GM18511 (cell line): Measurements from ENCODE around the gene ATRNL1.
"Not testable (repeated sequence)": the region's sequence is repeated elsewhere in the genome, so short reads cannot be mapped to it uniquely, and the experiment has no call there.

Experiments used
- ATAC-seq: cut with Tn5 transposase; IDR thresholded peaks from one replicate; pipeline ENCODE4 v1.9.1; 2021; ENCODE audit warnings: mild to moderate bottlenecking, moderate library complexity; ENCODE audit not compliant: unreplicated experiment

The ATRNL1 gene

DNA sequence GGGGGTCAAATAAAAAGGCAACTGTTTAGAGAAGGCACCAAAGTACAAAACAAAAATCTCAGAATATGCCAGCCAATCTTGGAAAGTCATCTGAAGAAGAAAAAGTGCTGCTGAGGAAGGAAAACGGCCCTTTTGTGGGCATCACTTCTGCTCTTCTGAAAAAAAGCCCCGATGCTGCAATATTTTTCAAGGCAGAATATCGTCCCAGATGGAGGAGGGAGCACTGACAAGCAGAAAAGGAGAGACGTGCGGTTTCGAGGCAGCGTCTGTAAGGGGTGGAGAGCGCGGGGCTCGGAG is 959 bp upstream of the ATRNL1 start:
- peak; percentile 11 for ATAC-seq

- ATAC-seq, result peak; percentile 78
These were observed 445 bp upstream of the ATRNL1 start for GRCh38 chr10:115092555-115093285.

DNA sequence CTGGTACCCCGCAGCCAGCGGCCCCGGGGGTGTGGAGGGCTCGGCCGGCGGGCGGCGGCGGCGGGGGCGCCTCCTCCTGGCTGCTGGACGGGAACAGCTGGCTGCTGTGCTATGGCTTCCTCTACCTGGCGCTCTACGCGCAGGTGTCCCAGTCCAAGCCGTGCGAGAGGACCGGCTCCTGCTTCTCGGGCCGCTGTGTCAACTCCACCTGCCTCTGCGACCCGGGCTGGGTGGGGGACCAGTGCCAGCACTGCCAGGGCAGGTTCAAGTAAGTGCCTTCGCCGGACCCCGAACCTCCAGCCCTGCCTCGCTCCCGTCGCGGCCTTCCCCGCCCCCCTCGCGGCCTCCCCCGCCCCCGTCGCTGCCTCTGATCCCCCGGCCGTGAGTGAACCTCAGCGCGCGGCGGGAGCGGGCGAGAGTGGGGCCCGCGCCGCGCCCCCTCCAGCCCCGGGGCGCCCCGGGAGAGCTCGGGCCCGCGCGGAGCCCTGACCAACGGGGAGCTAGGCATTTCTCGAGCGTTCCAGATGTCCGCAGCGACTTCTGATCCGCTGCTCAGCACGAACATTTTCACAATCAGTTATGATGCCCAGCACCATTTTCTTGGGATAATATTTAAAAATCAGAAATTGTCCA is 727 bp downstream of the ATRNL1 start:
- peak; percentile 57 for ATAC-seq

DNA sequence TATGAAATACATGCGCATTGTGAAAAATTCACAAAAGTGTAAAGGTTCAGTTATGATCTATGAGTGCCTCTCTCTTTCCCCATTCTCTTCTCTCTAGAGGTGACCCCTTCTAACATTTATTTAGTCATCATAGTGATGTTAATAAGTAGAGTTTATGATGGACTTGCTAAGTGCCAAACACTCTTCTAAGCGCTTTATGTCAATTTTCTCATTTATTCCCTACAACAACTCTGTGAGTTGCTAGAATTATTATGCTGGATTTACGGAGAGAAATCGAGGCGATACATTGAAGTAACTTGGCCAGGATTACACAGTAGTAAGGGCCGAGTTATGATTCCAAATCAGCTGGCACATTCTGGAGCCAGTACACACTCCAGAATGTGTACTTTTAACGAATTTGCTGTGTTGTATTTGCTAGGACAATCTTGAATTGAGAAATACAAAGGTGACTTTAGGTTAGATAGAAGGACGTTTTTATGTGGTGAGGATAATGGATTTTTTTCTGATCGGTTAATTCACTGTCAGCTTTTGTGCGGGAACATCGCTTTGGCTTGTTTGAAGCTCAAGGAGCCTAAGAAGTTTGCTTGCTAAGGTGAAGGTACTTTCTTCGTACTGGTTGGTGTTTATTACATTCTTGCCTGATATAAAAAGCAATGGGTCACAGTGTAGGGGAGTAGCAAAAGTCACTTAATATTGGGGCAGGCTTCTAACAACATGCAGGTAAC is 1.4 kb downstream of the ATRNL1 start:
- ATAC-seq, result no peak

DNA sequence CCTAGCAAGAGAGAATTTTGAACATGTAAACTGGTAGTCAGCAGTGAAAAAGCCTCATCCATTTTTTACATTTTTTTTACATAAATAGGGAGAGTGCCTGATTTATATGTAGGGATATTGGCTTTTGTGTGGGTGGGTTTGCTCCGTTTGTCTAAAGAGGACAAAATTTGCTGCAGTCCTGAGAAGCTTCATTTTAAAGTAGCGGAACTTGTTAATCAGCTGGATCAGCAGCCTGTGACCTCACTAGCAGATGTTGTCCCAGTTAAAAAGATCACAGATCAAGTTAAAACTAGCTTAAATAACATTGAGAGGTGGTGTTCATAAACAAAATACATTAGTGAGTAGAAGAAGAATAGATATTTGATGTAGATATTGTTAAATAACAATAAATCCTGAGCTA is 2.6 kb downstream of the ATRNL1 start:
- no peak for ATAC-seq

GRCh38 chr10:115103700-115104099 is 10.5 kb downstream of the ATRNL1 start:
- ATAC-seq, result no peak

DNA sequence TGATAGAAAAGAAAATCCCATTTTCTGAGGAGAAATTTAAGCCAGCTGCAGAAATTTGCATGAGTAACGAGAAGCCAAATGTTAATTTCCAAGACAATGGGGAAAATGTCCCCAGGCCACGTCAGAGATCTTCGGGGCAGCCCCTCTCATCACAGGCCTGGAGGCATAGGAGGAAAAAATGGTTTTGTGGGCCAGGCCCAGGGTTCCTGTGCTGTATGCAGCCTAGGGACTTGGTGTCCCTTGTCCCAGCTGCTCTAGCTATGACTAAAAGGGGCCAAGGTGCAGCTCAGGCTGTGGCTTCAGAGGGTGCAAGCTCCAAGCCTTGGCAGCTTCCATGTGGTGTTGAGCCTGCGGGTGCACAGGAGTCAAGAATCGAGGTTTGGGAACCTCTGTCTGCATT is 12.2 kb downstream of the ATRNL1 start:
- not testable (repeated sequence) for ATAC-seq

DNA sequence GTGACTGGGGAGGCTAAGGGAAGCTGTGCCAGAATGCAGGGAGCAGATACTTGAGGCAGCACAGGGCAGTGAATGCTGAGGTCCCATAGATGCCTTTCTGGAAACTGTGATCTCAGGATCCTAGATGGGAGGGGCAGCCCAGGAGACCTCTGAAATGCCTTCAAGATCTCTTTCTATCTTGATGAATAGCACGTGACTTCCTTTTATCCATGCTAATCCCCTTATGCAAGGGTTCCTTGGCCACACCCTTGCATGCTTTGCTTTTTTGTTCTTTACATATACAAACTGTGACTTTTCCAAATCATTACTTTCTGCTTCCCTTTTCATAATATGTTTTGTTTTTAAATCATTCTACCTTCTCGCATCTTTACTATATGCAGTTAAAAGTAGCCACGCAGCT is 14.7 kb downstream of the ATRNL1 start:
- ATAC-seq, result no peak

GRCh38 chr10:115117301-115117700 is 24.1 kb downstream of the ATRNL1 start:
- no peak for ATAC-seq

- ATAC-seq, result peak; percentile 70
These were observed 25.2 kb downstream of the ATRNL1 start for GRCh38 chr10:115118346-115118745.

- ATAC-seq, result no peak
These were observed 32.3 kb downstream of the ATRNL1 start for GRCh38 chr10:115125505-115125904.

GRCh38 chr10:115129752-115130151 is 36.6 kb downstream of the ATRNL1 start:
- peak; percentile 71 for ATAC-seq

DNA sequence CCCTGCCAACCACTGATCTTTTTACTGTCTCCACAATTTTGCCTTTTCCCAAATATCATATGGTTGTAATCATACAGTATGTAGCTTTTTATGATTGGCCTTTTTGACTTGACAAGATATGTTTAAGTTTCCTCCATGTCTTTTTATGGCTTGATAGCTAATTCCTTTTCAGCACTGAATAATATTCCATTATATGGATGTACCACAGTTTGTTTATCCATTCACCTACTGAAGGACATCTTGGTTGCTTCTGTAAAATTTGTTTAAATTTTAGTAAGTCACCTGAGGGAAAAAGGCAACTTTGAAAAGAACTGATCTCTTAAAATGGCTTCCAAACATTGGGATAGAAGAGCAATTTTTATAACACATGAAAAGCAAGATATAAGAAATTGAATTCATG is 43.5 kb downstream of the ATRNL1 start:
- no peak for ATAC-seq

DNA sequence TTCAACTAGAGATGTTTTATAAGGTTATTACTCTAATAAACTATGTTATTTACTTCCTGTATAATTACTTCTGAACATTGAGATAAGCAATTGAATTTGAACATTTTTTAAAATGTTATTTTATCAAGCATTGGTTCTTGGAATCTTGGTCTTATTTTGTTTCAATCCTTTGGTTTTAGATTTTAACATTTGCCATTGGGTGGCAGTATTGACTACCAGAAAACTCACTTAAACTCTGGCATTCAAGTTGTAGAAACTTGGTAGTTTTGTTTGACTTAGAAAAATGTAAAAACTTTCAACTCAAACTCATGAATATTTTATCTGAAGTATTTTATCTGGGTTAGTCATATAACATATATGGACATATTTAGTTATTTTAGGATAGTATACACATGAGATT is 48.1 kb downstream of the ATRNL1 start:
- ATAC-seq, result no peak

DNA sequence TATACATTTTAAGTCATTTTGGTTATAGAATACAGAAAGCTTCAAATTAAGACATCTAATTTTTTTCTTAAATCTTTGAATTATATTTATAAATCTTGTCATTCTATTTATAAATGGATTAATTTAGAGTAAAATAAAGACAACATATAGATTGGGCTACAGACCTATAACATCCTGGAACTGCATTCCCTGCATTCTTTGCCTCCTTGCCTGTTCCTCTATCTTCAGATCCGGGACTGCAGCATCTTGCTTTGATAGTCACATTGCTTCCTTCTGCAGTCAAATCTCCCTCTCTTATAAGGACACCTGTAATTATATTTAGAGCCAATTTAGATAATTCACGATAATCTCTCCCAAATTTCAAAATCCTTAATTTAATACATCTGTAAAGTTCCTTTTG is 64.2 kb downstream of the ATRNL1 start:
- ATAC-seq, result no peak

GRCh38 chr10:115163129-115163528 is 70.0 kb downstream of the ATRNL1 start:
- no peak for ATAC-seq

DNA sequence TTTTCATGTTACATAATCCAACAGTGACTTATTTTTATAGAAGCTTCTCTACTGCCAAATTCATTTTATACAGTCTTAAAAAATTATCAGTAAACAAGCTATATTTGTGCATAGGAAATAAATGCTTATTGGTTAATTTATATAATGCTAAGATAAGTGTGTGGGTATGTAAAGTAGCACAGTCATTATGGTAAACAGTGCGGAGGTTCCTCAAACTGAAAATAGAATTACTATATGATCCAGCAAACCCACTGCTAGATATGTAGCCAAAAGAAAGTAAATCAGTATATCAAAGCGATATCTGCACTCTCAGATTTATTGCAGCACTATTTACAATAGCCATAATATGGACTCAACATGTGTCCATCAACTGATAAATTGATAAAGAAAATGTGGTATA is 71.1 kb downstream of the ATRNL1 start:
- ATAC-seq, result no peak

DNA sequence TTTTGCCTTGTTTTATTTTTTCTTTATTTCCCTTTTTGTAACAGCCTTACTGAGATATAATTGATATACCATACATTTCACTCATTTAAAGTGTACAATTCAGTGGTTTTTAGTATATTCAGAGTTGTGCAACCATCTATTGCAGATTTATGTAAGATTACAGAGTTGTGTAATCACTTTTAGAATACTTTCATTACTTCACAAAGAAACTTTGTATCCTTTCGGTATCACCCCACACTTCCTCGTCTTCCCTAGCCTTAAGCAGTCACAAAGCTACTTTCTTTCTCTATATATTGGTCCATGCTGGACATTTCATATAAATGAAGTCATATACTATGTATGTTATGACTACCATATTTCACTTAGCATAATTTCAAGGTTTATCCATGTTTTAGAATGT is 74.6 kb downstream of the ATRNL1 start:
- ATAC-seq, result no peak

DNA sequence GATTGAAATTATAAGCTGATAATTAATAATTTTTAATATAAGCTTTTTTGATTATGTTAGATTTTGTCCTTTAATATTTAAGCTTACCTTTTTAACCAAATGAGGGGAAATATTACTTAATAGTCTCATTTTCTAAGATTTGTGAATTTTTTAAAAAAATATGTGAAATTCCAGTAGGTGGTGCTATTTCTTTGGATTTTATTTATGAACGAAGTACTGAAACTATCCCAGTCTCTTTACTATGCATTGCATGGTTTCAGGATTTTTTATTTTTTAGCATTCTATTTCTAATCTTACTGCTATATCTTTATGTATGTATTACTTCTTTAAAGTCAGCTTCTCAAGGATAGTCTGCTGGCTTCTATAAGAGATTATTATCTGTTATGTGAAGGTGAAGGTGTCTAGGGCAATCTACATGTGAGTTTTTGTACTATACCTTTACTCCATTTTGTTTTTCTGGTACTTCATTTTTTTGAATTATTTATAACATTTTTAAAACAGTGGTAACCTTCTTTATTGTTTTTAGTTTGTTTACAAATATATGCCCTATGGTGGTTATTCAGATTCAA is 78.3 kb downstream of the ATRNL1 start:
- peak; percentile 46 for ATAC-seq

DNA sequence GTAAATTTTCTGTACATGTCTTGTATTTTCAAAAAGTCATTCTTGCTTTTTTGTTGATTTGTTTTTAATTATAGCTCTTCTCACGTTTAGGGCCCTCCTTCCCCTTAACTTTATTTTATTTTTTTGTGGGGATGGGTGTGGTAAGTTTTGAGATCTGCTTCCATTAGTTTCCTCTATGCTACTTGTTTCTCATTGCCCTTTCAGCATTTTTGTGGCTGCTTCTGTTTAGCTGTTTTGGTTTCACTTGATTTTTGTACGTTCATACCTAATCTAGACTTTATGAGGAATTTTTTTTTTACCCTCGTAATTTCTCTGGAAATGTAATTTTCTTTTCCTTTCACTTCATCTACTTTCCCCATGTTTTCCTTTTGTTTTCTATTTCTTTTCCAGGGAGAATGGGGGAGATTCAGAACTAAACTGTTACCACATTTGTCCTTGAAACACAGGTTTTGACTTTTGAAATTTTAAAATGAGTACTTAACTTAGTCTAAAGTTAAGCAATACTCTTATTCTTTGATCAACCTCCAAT is 80.8 kb downstream of the ATRNL1 start:
- ATAC-seq, result no peak

DNA sequence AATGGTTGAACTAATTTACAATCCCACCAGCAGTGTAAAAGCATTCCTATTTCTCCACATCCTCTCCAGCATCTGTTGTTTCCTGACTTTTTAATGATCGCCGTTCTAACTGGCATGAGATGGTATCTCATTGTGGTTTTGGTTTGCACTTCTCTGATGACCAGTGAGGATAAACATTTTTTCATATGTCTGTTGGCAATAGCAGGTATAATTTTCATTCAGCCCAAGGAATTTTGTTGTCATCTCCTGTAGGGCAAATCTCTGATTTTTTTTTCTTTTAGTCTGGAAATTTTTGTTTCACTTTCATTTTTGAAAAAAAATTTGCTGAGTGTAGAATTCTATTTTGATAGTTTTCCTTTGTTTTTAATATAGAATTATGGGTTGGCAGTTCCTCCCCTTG is 114.1 kb downstream of the ATRNL1 start:
- not testable (repeated sequence) for ATAC-seq

DNA sequence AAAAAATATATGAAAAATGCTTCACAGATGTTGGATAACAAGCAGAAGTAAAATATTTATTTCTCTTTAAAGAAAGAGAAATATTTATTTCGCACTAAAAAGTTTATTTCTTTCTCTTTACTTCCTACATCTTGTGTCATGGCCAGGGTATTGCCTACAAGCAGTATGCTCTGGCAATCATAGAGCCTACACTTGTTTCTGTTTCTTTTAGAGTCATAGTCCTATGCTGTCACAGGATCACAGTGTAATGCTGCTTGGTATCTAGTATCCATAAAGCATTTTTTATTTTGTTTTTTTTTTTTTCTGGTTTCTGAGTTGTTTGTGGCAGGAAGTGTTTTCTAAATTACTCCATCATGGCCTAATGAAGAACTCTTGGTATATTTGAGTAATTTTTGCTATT is 116.0 kb downstream of the ATRNL1 start:
- ATAC-seq, result peak; percentile 79
